Hindlimb muscle (tissue), 1 donor: ENCODE measurements around the gene UGT2B17. TPM values are rescaled to one million over a fixed set of nuclear protein-coding genes. Genes with fewer than 3 reads are reported as not detected.
"Not testable (repeated sequence)": the region's sequence is repeated elsewhere in the genome, so short reads cannot be mapped to it uniquely, and the experiment has no call there.

Experiments
- DNase-seq: peaks from one replicate; pipeline ENCODE4 v3.0.0-alpha.2; 2013
- polyA plus RNA-seq: library from polyadenylated mRNA; unstranded; fragments of 120-200 nt; gene quantifications from one replicate; pipeline ENCODE4 v1.2.1, GENCODE V29; 2013; ENCODE audit not compliant: insufficient read length

Gene UGT2B17
- not detected for polyA plus RNA-seq

DNA sequence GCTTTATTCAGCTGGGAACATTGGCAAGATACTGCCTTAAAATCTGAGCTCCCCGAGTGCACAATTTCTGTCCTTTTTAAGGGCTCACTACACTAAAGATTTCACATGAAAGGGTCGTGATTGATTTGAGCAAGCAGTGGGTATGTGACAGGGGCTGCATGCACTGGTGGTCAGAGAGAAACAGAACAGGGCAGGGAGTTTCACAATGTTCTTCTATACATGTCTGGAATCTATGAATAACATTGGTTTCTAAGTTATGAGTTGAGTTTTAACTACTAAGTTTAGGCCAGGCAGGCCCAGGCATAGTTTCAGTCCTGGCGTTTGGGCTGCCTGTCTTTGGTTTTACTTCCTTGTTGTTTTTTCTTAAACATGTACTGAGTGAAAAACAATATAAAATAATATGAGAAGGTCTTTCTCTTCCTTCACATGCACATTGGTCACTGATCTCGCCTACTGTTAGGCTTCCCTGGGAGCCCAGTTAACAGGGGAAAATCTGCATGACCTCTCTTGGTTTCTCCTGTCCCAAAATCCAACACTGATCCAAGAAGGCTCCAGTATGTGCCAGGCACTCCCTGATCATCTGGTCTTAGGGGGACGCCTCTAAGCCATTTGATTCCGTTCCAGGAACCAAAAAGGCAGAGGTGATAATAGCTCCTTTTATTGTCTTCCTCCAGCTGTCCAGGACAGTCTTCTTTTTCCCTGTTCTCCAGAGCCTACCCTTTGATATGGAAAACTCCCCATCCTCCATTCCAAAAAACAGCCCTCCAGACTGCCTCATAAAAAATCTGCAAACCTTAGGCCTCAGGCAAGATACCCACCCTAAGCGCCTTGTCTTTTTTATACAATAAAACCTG is at the start of gene UGT2B17:
Gene UGT2B17 (minus strand): TSS at position 51 of the 854 bp plus-strand sequence. CDS start 7,838 bp downstream, outside the sequence.
- no peak for DNase-seq

DNA sequence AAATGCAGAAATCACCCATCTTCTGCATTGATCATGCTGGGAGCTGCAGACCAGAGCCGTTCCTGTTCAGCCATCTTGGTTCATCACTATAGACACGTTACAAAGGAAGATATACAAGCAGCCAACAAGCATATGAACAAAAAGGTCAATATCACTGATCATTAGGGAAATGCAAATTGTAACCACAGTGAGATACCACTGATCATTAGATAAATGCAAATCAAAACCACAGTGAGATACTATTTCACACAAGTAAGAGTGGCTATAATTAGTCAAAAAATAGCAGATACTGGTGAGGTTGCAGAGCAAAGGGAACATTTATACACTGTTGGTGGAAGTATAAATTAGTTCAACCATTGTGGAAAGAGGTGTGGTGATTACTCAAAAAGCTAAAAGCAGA is 46.6 kb upstream of the UGT2B17 start:
- DNase-seq, result not testable (repeated sequence)

DNA sequence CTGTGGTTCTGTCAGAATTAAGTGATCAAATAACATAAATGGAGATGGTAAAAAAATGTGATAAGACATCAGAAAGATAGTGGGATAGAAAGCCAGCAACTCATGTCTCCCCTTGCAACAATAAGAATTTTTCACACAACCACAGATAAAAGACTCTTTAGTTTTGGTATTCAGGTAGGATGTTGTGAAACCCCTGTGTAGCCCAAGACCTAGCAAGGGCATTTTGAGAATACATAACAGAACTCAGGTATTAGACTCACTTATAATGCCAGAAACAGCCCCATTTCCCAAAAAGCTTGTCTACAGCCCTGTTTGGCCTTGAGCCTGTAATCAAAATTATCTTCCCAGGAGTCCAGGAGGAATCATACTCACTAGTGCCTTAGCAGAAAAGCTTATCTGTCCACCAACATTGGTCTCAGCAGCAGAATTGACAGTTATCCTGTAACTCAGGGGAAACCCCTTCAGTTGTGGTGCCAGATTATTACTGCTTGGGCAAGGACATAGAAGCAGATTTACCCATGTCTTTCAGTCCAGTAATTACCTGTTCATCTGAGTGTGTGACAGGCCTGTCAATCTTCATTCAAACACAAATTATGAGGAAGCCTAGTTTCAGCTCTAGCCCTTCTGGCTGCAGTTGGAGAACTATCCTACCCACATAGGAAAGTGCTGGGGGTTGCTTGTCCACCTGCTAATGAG is 41.0 kb upstream of the UGT2B17 start:
- DNase-seq, result no peak

DNA sequence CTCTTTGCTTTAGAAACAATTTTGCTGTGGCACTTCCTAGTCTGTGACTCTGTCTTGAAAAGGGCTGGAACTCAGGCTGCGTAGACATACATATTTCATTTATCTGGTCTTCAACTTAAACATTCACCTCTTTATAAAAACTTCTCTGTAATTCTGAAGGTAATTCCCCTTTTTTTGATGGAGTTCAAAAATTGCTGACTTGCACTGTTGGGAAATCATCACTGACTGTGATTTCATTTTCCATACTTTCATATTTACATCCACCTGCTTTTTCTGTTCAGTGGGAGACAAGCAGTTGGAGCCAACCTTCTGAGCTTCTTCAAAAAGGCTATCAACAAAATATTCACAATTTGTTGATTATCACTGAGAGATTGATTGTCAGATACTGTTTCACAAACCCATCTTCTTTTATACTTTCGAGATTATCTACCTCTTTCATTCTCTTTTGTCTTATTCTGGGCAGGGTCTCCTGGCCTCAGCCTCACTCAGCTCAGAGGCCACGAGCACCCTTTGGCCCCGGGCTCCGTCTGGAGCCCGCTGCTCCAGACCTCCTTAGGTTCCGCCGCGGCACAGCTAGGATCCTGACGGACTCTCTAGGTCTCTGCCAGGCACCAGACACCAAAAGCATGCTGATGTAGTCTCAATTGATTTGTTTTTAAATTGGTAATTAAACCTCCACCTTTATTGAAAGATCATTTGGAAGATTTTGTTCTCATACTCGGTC is 39.7 kb upstream of the UGT2B17 start:
- no peak for DNase-seq

DNA sequence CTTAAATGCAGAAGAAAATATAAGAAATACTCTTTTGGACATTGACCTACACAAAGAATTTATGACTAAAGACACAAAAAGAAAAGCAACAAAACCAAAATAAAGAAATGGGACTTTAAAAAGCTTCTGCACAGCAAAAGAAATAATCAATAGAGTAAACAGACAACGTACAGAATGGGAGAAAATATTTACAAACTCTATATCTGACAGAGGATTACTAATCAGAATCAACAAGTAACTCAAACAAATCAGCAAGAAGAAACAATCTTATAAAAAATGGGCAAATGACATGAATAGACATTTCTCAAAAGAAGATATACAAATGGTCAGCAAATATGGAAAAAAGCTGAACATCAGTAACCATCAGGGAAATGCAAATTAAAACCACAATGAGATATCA is 37.6 kb upstream of the UGT2B17 start:
- DNase-seq, result no peak

DNA sequence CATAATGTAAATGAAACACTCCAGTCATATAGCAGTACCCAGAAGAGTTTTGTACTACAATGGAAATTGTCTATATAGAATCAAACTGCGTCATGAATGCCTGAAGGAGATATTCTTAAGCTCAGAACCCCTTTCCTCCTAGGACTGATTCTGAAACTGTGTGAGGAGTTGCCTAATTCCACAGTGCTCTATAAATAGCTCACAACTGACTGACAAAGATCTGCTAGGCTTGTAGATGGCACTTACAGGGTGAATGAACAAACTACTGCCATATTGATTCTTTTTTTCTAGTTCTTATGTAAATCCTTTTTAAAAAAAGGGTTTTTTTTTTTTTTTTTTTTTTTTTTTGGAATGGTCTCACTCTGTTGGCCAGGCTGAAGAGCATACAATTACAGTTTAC is 30.1 kb upstream of the UGT2B17 start:
- no peak for DNase-seq

DNA sequence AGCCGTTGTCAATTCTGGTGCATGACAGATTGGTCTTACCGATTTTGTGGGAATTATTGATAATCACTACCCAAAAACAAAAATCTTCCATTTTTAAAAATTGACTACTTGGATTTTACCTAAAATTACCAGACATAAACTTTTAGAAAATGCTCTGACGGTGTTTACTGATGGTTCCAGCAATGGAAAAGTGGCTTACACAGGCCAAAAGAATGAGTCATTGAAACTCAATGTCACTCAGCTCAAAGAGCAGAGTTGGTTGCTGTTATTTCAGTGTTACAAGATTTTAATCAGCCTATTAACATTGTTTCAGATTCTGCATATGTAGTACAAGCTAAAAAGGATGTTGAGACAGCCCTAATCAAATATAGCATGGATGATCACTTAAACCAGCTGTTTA is 23.0 kb upstream of the UGT2B17 start:
- no peak for DNase-seq

DNA sequence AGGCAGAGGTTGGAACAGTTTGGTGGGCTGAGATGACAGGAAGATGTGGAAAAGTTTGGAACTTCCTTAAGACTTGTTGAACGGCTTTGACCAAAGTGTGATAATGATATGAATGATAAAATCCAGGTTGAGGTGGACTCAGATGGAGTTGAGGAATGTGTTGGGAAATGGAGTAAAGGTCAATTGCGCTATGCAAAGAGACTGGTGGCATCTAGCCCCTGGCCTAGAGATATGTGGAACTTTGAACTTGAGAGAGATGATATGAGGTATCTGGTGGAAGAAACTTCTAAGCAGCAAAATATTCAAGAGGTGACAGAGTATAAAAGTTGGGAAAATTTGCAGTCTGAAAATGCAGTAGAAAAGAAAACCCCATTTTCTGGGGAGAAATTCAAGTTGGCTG is 21.4 kb upstream of the UGT2B17 start:
- DNase-seq, result no peak

DNA sequence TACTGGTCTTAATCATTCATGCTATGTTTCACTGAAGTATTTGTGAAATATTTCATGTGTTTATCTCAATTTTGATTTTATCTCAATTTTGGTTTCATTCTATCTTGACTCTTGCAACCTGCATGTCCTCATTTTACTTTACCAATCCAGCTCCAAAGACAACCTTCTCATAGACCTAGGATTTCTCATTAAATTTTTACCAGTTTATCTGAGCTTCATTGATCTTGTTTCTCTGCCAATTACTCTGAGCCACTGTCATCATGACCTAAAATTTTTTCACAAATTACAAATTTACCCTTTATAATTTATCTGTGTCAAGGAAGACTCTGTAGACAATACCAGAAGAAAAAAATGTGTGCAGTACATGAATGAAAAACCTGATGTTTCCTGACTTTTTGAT is 18.6 kb upstream of the UGT2B17 start:
- no peak for DNase-seq

DNA sequence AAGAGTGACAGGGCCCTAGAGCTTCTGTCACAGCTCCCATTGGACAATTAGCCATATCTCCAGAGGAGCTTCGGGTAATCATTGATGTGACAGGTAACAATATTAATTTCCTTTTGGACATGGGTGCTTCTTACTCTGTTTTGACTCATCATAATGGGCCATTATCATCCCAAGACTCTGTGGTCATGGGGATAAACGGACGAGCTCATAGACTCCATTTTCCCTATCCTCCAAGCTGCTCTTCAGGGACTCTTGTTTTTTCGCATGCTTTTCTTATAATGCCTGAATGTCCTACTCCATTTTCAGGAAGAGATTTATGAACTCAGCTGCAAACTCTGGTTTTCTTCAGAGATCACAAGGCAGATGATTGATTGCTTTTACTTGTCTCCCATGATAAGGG is 17.0 kb upstream of the UGT2B17 start:
- DNase-seq, result no peak

DNA sequence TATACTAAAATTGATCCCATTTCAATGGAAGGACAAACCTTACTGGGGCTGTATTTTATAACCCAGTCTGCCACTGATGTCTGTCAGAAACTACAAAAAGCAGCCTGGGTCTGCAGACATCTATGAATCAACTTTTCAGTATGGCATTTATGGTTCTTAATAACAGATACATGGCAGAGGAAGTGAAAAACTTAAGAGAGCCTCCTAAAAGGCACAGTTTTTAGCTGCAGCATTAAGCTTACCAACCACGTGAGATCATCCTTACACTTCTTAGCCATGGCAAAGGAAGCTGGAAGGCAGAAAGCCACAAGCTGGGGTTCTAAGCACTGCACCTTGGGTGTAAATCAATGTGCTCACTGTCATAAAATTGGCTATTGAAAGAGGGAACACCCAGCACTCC is 16.6 kb upstream of the UGT2B17 start:
- no peak for DNase-seq

DNA sequence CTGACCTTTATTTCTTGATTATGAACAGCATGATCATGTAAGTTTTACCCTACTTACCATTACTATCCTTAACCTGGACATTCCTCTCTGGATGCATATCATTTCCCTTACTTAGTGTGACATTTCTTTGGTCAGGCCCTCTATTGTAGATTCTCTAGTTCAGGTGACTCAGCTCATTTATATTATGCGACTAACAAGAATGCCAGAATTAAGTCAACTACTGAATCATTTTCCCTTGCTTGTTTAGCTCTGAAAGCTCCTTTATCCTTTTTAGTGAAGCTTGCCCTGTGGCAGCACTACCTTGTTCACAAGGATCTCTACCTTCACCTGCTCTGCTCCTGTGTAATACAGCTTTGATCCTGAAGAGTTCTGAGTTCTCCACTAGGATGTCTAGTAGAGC is 15.1 kb upstream of the UGT2B17 start:
- no peak for DNase-seq

DNA sequence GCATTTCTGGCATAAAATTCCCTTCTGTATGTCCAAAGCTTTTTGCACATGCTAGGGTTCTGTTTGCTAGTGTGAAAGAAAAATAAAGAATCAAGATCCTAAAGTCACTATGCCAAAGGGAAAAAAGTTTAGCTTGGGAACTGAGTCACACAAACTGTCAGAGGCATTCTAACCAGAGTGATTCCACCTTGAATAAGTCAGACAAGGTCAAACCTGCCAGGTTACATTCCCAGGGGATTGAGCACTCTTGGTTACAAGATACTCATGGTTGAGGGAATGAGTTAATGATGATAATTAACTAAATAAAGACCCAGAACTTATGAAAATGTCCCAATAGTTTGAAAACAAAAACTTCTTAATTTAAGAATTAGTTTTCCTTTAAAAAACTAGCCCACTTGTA is 13.7 kb upstream of the UGT2B17 start:
- no peak for DNase-seq

DNA sequence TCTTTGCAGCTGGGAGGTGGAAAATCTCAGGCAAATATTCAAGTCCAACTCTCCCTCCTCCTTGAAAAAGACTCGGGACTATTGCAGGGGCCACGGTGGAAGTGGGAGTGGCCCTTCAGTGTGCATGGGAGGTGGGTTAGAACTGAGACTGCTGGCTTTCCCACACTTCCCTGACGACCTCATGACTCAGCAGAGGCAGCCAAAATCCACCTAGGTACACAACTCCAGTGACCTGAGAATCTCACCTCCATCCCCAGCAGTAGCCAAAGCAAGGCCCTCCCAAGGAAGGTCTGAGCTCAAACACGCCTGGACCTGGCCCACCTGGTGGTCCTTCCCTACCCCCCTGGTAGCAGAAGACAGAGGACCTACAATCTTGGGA is 6.2 kb upstream of the UGT2B17 start:
- no peak for DNase-seq

DNA sequence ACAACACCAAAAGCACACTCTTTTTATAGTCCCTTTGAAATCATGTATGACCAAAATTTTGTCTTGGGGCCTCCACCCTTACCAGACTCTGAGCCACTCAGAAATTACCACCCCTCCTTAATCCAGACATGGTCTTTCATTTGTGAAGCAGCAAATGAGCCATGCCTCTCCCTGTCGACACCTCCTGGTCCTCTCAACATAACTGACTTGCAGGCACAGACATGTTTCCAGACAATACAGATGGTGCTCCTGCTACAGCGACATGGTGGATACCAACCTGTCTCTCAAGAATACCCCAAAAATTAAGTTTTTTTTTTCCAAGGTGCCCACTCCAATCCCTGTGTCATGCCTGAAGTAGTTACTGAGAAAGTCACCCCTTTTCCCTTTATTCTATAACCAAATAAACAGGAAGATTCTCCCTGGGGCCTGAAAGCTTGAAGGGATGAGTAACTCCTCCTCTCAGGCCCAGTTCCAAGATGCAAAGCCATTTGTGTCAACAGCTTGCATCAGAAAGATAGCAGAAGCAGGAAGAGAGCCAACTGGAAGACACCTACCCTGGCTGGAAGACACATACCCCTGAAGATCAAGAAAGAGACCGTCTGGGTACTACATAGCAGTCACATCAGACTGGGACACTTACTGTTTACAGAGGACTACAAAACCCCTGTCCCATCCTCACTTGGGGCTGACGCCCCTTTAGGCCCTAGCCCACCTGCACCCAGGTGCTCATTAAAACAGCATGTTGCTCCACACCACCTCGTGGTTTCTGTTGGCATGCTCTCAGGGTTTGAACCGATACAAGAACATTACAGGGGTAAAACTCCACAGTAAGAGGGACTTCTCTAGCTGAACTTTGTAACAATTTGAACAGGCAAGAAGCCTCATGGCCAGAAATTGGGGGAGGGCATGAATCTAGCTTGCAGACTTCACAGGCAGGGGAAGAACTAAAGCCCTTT is 5.5 kb upstream of the UGT2B17 start:
- DNase-seq, result no peak

DNA sequence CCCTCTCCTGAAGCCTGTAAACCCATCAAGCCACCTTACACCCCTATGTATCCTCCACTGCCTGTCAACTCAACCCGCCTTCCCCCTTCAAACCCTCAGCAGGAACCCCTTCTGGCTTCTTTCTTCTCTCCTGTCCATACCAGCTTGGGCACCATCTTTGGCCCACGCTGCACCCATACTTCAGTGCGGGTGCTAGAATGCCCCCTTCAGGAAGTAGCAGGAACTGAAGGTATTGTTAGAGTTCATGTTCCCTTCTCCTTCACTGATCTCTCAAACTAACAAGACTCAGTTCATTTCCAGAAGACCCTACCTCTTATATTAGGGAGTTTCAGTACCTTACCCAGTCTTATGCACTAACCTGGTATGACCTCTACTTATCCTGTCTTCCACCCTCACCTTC is 1.5 kb upstream of the UGT2B17 start:
- DNase-seq, result no peak

DNA sequence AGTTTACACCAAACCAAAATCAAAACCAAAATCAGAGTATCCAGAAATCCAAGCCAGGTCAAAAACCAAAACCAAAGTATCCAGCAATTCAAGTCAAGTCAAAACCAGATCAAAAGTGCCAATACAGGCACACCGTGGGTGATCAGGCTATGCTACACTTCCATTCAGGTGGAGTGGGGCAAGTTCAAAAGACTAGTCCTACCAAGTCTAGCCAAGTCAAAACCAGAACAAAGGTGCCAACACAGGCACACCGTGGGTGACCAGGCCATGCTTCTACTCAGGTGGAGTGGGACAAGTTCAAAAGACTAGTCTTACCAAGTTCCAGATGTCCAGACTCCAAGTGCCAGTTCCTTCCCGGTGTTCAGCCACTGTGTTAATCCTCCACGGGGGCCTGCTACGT is 486 bp downstream of the UGT2B17 start:
- DNase-seq, result not testable (repeated sequence)

DNA sequence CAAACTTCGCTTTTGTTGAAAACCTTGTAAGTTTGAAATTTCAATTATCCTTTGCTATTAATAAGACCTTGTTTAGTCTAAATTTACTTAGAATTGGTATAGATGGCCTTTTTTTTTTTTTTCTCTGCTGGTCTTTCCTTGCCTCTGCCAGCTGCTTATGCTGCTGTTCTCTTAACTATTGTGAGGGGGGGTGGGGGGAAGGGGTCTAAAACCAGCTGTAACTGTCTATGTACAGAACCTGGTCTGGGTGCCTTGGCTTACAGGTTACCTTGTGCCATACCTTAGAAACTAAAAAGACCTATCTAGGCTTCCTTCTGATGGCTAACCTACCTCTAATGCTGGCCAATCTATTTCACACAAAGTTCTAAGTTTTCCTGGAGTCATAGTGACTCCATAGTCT is 1.0 kb downstream of the UGT2B17 start:
- DNase-seq, result no peak

DNA sequence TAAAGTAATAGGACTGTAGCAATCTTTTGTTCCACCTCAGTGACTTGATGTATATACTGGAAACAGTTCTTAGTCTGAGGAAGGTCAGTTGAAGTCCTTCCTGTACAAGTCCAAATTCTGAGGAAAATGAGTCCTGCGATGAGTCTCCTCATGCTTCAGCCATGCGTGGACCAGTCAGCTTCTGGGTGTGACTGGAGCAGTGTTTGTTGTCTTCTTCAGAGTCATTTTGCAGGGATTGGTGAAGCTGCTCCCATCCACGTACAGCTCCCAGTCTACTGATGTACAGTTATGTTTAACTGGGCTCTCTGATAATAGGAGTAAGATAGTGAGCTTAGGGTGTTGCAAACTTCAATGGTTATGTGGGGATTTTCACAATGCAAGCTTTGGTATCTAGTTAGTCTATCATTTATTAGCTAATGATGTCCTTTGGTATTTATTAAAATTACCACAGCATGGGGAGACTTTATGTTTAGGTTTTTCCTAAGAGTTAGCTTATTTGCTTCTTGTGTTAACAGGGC is 3.4 kb downstream of the UGT2B17 start:
- DNase-seq, result no peak

DNA sequence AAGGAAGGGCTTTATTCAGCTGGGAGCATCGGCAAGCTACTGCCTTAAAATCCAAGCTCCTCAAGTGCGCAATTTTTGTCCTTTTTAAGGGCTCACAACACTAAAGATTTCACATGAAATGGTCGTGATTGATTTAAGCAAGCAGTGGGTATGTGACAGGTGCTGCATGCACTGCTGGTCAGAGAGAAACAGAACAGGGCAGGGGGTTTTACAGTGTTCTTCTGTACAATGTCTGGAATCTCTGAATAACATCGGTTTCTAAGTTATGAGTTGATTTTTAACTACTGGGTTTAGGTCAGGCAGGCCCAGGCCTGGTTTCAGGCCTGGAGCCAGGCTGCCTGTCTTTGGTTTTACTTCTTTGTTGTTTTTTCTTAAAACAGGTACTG is 6.0 kb downstream of the UGT2B17 start:
- DNase-seq, result no peak

DNA sequence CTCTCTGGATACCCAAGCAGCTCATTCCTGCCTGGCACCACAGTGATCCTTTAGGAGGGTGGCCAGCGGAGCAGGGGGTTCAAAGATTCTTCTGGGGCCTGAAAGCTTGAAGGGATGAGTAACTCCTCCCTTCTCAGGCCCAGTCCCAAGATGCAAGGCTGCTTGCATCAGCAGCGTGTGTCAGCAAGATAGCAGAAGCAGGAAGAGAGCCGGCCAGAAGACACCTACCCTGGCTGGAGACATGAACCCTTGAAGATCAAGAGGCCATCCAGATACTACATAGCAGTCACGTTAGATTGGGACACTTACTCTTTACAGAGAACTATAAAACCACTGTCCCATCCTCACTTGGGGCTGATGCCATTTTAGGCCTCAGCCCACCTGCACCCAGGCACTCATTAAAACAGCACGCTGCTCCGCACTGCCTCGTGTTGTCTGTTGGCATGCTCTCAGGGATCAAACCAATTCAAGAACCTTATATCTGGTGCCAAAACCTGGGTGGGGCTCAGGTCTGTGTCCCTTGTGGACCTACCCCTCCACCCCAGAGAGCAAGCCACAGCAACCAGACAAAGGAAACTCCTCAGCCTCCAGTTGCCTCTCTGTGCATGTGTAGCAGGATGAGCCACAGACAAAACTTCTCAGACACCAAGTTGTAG is 6.5 kb downstream of the UGT2B17 start:
- DNase-seq, result no peak
